ENCODE data around the gene GRAMD4. TPM values are rescaled to one million over a fixed set of nuclear protein-coding genes. Genes with fewer than 3 reads are reported as not detected.

GRAMD4 gene
- total and polyA plus RNA-seq, 10 of the 15 experiments (the other 5 are each of a cell fraction or from before 2014, with no cell fraction given) = 0.21 to 45.5 (median 10.6) TPM

GRCh38 chr22:46662226-46662625 is 42.0 kb downstream of the GRAMD4 start:
- no peaks in the 10 kb centered on the region for H3K79me2 ChIP-seq (ENCODE audit: control insufficient read depth, insufficient read depth, low read length)
- no peak overlapping the region for H3K4me2 ChIP-seq (ENCODE audit: control insufficient read depth, insufficient read depth)
- in situ Hi-C loops (cut with MboI) (no loop called here), intact Hi-C loops (cut with micrococcal nuclease; ENCODE audit: unreplicated experiment) (no loop called here)
- no peaks in the 10 kb centered on the region for H3K9me3 ChIP-seq (replicated peaks; ENCODE audit: control insufficient read depth, insufficient read depth, low read length)
- no peaks in the 10 kb centered on the region for H3K4me1 ChIP-seq (ENCODE audit: control insufficient read depth, insufficient read depth, low read length)
- ChIA-PET RAD21 (ENCODE audit: unreplicated experiment) (no interaction called here), SMC1A (ENCODE audit: uncharacterized antibody, unreplicated experiment) (no interaction called here), POLR2A (no interaction called here), CTCF (no interaction called here)
- FAIRE-seq (no peak), DNase-seq (ENCODE audit: low read depth, low spot score) (no peak), ATAC-seq (no peak)
- TF ChIP-seq DPF2 (IDR thresholded peaks at IDR 0.05) = no peak
- TF ChIP-seq NFYB (IDR thresholded peaks at IDR 0.05; ENCODE audit: insufficient read depth, low read depth, low read length) = no peak
- no peak for TF ChIP-seq MLLT1 (IDR thresholded peaks at IDR 0.05)
- no peak for TF ChIP-seq STAT3 (IDR thresholded peaks at IDR 0.05; ENCODE audit: low read depth, low read length)
- TF ChIP-seq HDAC6 (IDR thresholded peaks at IDR 0.05; ENCODE audit: unreplicated experiment) = no peak
- no peak for TF ChIP-seq E2F4 (IDR thresholded peaks at IDR 0.05; ENCODE audit: low read depth, low read length)
- TF ChIP-seq MYC (IDR thresholded peaks at IDR 0.05; ENCODE audit: insufficient read depth, insufficient read length, insufficient replicate concordance, low read length, severe bottlenecking) = no peak
- no peak for TF ChIP-seq USF2 (IDR thresholded peaks at IDR 0.05; ENCODE audit: borderline replicate concordance, low read depth, low read length)
- TF ChIP-seq, protein P1, sequence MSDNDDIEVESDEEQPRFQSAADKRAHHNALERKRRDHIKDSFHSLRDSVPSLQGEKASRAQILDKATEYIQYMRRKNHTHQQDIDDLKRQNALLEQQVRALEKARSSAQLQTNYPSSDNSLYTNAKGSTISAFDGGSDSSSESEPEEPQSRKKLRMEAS (IDR thresholded peaks at IDR 0.05; ENCODE audit: low read depth, low read length) = no peak
- no peak for TF ChIP-seq FOS (IDR thresholded peaks at IDR 0.05; ENCODE audit: borderline replicate concordance, extremely low read depth, insufficient read length)
- TF ChIP-seq ZNF24 (IDR thresholded peaks at IDR 0.05) = no peak
- no peak overlapping the region for H3K9ac ChIP-seq (ENCODE audit: control insufficient read depth, insufficient read depth, low read length)
- no peaks in the 10 kb centered on the region for H4K20me1 ChIP-seq (ENCODE audit: control insufficient read depth, insufficient read depth)
- peaks cover 0 to 25% of the 10 kb centered on the region in 2 experiments; a peak in 3 of 4 replicates for H3K36me3 ChIP-seq (ENCODE audit: control insufficient read depth in 2 of 2, insufficient read depth in 2 of 2, low read length in 1 of 2)
- BruUV-seq (replicated peaks) = no TSS peak
- no peak overlapping the region for H3K27ac ChIP-seq (ENCODE audit: control insufficient read depth, insufficient read depth)
- WGBS (ENCODE audit: insufficient coverage, insufficient replicate concordance, low lambda C conversion rate, missing lambda C conversion rate) = 86% methylated on average over 15 of the region's 15 CpGs
- H3K4me3 ChIP-seq = no peak overlapping the region
- no peaks in the 10 kb centered on the region for H3K27me3 ChIP-seq (replicated peaks in 1 of 2; ENCODE audit: control insufficient read depth in 2 of 2, insufficient read depth in 2 of 2, low read length in 1 of 2)
- H2AFZ ChIP-seq (ENCODE audit: control insufficient read depth, low read depth, low read length) = no peak overlapping the region
